CD14-positive monocyte (primary cell): ENCODE measurements around the gene RGS16. TPM values are rescaled to one million over a fixed set of nuclear protein-coding genes. Genes with fewer than 3 reads are reported as not detected.

Experiments used
- DNase-seq, 3 donors: peaks; one replicate each; pipeline ENCODE4 v3.0.0-alpha.2; 2011 to 2022
- H2AFZ ChIP-seq: 2 replicates; pipeline ENCODE4 v1.6.0; 2012; ENCODE audit warnings: mild to moderate bottlenecking, low read depth, low read length, inconsistent platforms; ENCODE audit not compliant: insufficient read depth, poor library complexity, severe bottlenecking
- H3K27ac ChIP-seq, 2 donors: 1 replicate in 1 of 2; 2 replicates in 1 of 2; pipeline ENCODE4 v1.5.1; 2012 to 2013; ENCODE audit warnings: low read length in 2 of 2, control low read depth in 1 of 2, inconsistent platforms in 1 of 2, low read depth in 1 of 2, mild to moderate bottlenecking in 1 of 2
- H3K27me3 ChIP-seq, 2 donors: one replicate each; pipeline versions ENCODE4 v1.6.0 to v1.6.1; 2011 to 2013; ENCODE audit warnings: low read length in 2 of 2; ENCODE audit not compliant: control insufficient read depth in 2 of 2, insufficient read depth in 2 of 2
- H3K36me3 ChIP-seq, 2 donors: replicated peaks in 1 of 2; 1 replicate in 1 of 2; 2 replicates in 1 of 2; pipeline versions ENCODE4 v1.5.1 to v1.6.1; 2012 to 2013; ENCODE audit warnings: low read length in 2 of 2, control low read depth in 1 of 2, inconsistent platforms in 1 of 2, mild to moderate bottlenecking in 1 of 2; ENCODE audit not compliant: insufficient read depth in 2 of 2, control insufficient read depth in 1 of 2
- H3K4me1 ChIP-seq, 2 donors: 1 replicate in 1 of 2; 2 replicates in 1 of 2; pipeline versions ENCODE4 v1.5.1 to v1.6.1; 2012 to 2013; ENCODE audit warnings: low read length in 2 of 2, control low read depth in 1 of 2, inconsistent platforms in 1 of 2, mild to moderate bottlenecking in 1 of 2, moderate library complexity in 1 of 2; ENCODE audit not compliant: insufficient read depth in 2 of 2, control insufficient read depth in 1 of 2
- H3K4me2 ChIP-seq: replicated peaks from 2 replicates; pipeline ENCODE3; 2012; ENCODE audit warnings: low read length, moderate library complexity, mild to moderate bottlenecking; ENCODE audit not compliant: poor library complexity, severe bottlenecking; ENCODE audit errors: extremely low read depth
- H3K4me3 ChIP-seq, 3 experiments: fragments of 200-600 bp in 1 of 3; sonication (generic) in 1 of 3; replicated peaks in 1 of 3; 1 replicate in 2 of 3; 2 replicates in 1 of 3; pipeline ENCODE4 v1.5.1; 2011 to 2013; ENCODE audit warnings: low read length in 3 of 3, mild to moderate bottlenecking in 3 of 3, control low read depth in 2 of 3, low read depth in 2 of 3, inconsistent platforms in 1 of 3, moderate library complexity in 1 of 3
- H3K79me2 ChIP-seq: 2 replicates; pipeline ENCODE4 v1.6.0; 2012; ENCODE audit warnings: mild to moderate bottlenecking, control low read depth, inconsistent platforms, low read length, moderate library complexity; ENCODE audit not compliant: insufficient read depth
- H3K9ac ChIP-seq: 2 replicates; pipeline ENCODE4 v1.6.0; 2017; ENCODE audit warnings: low read length, mild to moderate bottlenecking; ENCODE audit not compliant: insufficient read depth, poor library complexity, severe bottlenecking
- H3K9me3 ChIP-seq, 2 donors: replicated peaks in 1 of 2; 1 replicate in 1 of 2; 2 replicates in 1 of 2; pipeline versions ENCODE4 v1.5.1 to v1.6.1; 2012 to 2013; ENCODE audit warnings: low read length in 2 of 2, control low read depth in 1 of 2; ENCODE audit not compliant: control insufficient read depth in 1 of 2, insufficient read depth in 1 of 2
- H4K20me1 ChIP-seq: 2 replicates; pipeline ENCODE4 v1.6.0; 2012; ENCODE audit warnings: mild to moderate bottlenecking, low read length, control low read depth, moderate library complexity; ENCODE audit not compliant: insufficient read depth
- H3K27ac Mint-ChIP-seq, 7 donors: one replicate each; pipeline ENCODE4 v1.8.0; 2020; ENCODE audit warnings: mild to moderate bottlenecking in 7 of 7, mixed read lengths in 7 of 7, moderate library complexity in 6 of 7, inconsistent platforms in 2 of 7
- H3K27me3 Mint-ChIP-seq, 3 donors: one replicate each; pipeline ENCODE4 v1.8.0; 2021 to 2022; ENCODE audit warnings: low read depth in 3 of 3, mild to moderate bottlenecking in 3 of 3, mixed read lengths in 3 of 3, moderate library complexity in 3 of 3, inconsistent platforms in 1 of 3
- H3K36me3 Mint-ChIP-seq, 2 donors: one replicate each; pipeline ENCODE4 v1.8.0; 2020; ENCODE audit warnings: mixed read lengths in 2 of 2, inconsistent platforms in 1 of 2, mild to moderate bottlenecking in 1 of 2
- H3K4me1 Mint-ChIP-seq: one replicate; pipeline ENCODE4 v1.8.0; 2020; ENCODE audit warnings: mild to moderate bottlenecking, mixed read lengths
- H3K4me3 Mint-ChIP-seq, 2 donors: one replicate each; pipeline ENCODE4 v1.8.0; 2020; ENCODE audit warnings: mild to moderate bottlenecking in 2 of 2, mixed read lengths in 2 of 2, moderate library complexity in 1 of 2
- H3K9me3 Mint-ChIP-seq, 7 donors: one replicate each; pipeline ENCODE4 v1.8.0; 2020 to 2022; ENCODE audit warnings: mixed read lengths in 7 of 7, mild to moderate bottlenecking in 6 of 7, moderate library complexity in 6 of 7, inconsistent platforms in 2 of 7
- CTCF ChIP-seq: fragments of 200-600 bp; IDR thresholded peaks from one replicate; pipeline ENCODE4 v1.8.0; 2022; ENCODE audit warnings: antibody characterized with exemption, mild to moderate bottlenecking
- WGBS: methylation state at CpG from one replicate; pipeline ENCODE4 v1.1.5; 2013; ENCODE audit warnings: missing lambda C conversion rate; ENCODE audit not compliant: insufficient coverage; 5-methylcytosine and 5-hydroxymethylcytosine counted together
- intact Hi-C, 2 donors: fragments of 100-400 bp; cut with micrococcal nuclease; formaldehyde crosslinking; loops; one replicate each; pipeline versions ENCODE4 v1.15.0 to v1.15.1; 2023
- polyA plus RNA-seq, 3 donors: library from polyadenylated mRNA; depleted of rRNA in 1 of 3; unstranded in 2 of 3; stranded (reverse) in 1 of 3; fragments of 300-500 nt in 2 of 3; fragments of >200 nt in 1 of 3; fragmentation: Illumina TruSeq in 2 of 3; gene quantifications; 1 replicate in 2 of 3; 2 replicates in 1 of 3; pipeline ENCODE4 v1.2.3, GENCODE V29; 2012 to 2021

Gene RGS16
- polyA plus RNA-seq, 3 donors, result 0.07 to 0.44 TPM; not detected in 1

- Mint-ChIP-seq H3K36me3 (no peaks in the 10 kb centered on the region), H3K9me3 (no peaks in the 10 kb centered on the region), H3K27me3 (peaks cover 0 to 10% (median 6%) of the 10 kb centered on the region in 3 donors), H3K4me1 (peaks cover 10% of the 10 kb centered on the region), H3K27ac (no peak overlapping the region), H3K4me3 (no peak overlapping the region)
- Histone ChIP-seq H3K9me3 (no peaks in the 10 kb centered on the region), H3K9ac (no peak overlapping the region), H3K27ac (no peak overlapping the region), H3K4me2 (no peak overlapping the region), H3K36me3 (no peaks in the 10 kb centered on the region), H3K4me3 (no peak overlapping the region), H2AFZ (no peak overlapping the region), H3K4me1 (no peaks in the 10 kb centered on the region), H3K79me2 (no peaks in the 10 kb centered on the region), H4K20me1 (no peaks in the 10 kb centered on the region), H3K27me3 (no peaks in the 10 kb centered on the region)
- TF ChIP-seq CTCF, result no peak
- intact Hi-C loops, result no loop called here
- no peak for DNase-seq
- no CpG with 5 or more reads among the region's 2 CpGs for WGBS
Measured at GRCh38 chr1:182629080-182629479, 24.9 kb upstream of the RGS16 start.

GRCh38 chr1:182628657-182629056 lies 24.5 kb upstream of the RGS16 start:
- Histone ChIP-seq H3K9ac (no peak overlapping the region), H3K27ac (no peak overlapping the region), H3K36me3 (no peaks in the 10 kb centered on the region), H3K27me3 (no peaks in the 10 kb centered on the region), H4K20me1 (no peaks in the 10 kb centered on the region), H3K4me1 (no peaks in the 10 kb centered on the region), H2AFZ (no peak overlapping the region), H3K4me2 (no peak overlapping the region), H3K9me3 (no peaks in the 10 kb centered on the region), H3K4me3 (no peak overlapping the region), H3K79me2 (no peaks in the 10 kb centered on the region)
- WGBS, result no CpG with 5 or more reads among the region's 1 CpG
- H3K4me3 Mint-ChIP-seq, result no peak overlapping the region
- DNase-seq, result no peak
- peaks cover 10% of the 10 kb centered on the region for H3K4me1 Mint-ChIP-seq
- H3K27me3 Mint-ChIP-seq, result peaks cover 0 to 9% (median 6%) of the 10 kb centered on the region in 3 donors
- TF ChIP-seq CTCF, result no peak
- H3K9me3 Mint-ChIP-seq, result no peaks in the 10 kb centered on the region
- no peak overlapping the region for H3K27ac Mint-ChIP-seq
- no peaks in the 10 kb centered on the region for H3K36me3 Mint-ChIP-seq
- intact Hi-C loops, result no loop called here
